SK-N-SH (cell line): ENCODE results near the gene MYH16.

ENCODE experiments used
- RAD21 ChIP-seq: IDR thresholded peaks from 2 replicates; pipeline ENCODE4 v1.6.1; 2012; ENCODE audit warnings: mild to moderate bottlenecking, low read length
- USF1 ChIP-seq: IDR thresholded peaks from 2 replicates; pipeline ENCODE4 v1.4.0; 2012; ENCODE audit warnings: low read depth, borderline replicate concordance
- TF ChIP-seq, protein P1 (sequence below): fragments of 200-600 bp; sonication (generic); IDR thresholded peaks from 2 replicates; pipeline ENCODE4 v1.6.1; 2017; ENCODE audit warnings: antibody characterized with exemption, mild to moderate bottlenecking, moderate library complexity

- TF ChIP-seq RAD21 (no peak), USF1 (no peak)
- TF ChIP-seq, protein P1, sequence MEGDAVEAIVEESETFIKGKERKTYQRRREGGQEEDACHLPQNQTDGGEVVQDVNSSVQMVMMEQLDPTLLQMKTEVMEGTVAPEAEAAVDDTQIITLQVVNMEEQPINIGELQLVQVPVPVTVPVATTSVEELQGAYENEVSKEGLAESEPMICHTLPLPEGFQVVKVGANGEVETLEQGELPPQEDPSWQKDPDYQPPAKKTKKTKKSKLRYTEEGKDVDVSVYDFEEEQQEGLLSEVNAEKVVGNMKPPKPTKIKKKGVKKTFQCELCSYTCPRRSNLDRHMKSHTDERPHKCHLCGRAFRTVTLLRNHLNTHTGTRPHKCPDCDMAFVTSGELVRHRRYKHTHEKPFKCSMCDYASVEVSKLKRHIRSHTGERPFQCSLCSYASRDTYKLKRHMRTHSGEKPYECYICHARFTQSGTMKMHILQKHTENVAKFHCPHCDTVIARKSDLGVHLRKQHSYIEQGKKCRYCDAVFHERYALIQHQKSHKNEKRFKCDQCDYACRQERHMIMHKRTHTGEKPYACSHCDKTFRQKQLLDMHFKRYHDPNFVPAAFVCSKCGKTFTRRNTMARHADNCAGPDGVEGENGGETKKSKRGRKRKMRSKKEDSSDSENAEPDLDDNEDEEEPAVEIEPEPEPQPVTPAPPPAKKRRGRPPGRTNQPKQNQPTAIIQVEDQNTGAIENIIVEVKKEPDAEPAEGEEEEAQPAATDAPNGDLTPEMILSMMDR, result no peak
Measured at GRCh38 chr7:99244939-99245338, 27.7 kb upstream of the MYH16 start.
